ENCODE results near the gene KIAA2012.

Gene KIAA2012

DNA sequence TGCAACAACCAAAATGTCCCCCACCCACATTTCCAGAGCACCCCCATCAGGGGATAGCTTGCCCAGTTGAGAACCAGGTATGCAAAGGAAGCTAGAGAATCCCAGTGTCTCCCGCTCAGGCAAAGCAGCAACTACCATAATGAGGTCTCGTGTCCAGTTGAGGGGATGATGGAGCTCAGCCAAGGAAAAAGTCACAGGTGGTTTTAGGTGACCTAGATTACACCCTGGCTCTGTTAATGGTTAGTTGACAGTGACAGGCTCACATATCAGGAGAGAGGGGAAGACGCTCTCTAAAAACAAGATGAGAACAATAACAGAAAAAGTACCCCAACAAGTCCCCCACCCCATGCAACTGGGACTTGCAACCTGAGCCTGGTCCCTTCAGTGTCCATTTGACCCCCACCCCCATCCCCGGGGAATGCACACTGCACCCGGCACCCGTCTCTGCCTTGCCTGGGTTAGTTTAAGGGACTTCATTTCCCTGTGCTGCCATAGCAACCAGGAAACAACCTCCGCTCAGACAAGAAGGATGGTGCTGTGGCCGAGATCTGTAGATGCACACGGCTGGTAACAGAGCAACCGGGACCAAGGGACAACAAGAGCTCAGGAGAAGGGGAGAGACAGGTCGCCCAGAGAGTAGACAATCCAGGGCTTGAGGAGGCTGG is at the start of gene KIAA2012:
KIAA2012 (plus strand) TSS at position 519 of the 665 bp plus-strand sequence. CDS start 373 bp downstream, outside the sequence.
- DNase-seq = no peak

- DNase-seq = no peak
Measured at GRCh38 chr2:202023904-202024266, 49.2 kb upstream of the KIAA2012 start.

DNA sequence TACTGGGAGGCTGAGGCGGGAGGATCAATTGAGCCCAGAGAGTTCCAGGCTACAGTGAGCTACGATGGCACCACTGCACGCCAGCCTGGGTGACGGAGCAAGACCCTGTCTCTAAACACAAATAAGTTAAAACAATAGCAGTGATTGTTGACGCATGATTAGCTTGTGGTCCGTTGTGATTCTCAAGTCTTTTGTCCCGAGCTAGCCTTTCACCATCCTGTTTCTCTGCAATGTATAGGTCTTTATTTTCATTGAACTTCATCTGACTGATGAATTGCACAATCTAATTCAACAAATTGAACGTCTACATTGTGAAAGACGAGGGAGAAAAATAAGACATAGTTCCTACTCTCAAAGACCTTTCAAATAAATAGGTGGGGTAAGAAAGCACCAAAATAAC is 48.2 kb upstream of the KIAA2012 start:
- no peak for DNase-seq

GRCh38 chr2:202025816-202026215 is 47.2 kb upstream of the KIAA2012 start:
- DNase-seq = no peak

GRCh38 chr2:202026507-202026906 is 46.5 kb upstream of the KIAA2012 start:
- no peak for DNase-seq

GRCh38 chr2:202030691-202031090 is 42.4 kb upstream of the KIAA2012 start:
- DNase-seq = no peak

- no peak for DNase-seq
Measured at GRCh38 chr2:202031246-202031951, 41.7 kb upstream of the KIAA2012 start.

- peak in 1 of 2 experiments; percentile 31 for DNase-seq
Measured at GRCh38 chr2:202032846-202033316, 40.2 kb upstream of the KIAA2012 start.

DNA sequence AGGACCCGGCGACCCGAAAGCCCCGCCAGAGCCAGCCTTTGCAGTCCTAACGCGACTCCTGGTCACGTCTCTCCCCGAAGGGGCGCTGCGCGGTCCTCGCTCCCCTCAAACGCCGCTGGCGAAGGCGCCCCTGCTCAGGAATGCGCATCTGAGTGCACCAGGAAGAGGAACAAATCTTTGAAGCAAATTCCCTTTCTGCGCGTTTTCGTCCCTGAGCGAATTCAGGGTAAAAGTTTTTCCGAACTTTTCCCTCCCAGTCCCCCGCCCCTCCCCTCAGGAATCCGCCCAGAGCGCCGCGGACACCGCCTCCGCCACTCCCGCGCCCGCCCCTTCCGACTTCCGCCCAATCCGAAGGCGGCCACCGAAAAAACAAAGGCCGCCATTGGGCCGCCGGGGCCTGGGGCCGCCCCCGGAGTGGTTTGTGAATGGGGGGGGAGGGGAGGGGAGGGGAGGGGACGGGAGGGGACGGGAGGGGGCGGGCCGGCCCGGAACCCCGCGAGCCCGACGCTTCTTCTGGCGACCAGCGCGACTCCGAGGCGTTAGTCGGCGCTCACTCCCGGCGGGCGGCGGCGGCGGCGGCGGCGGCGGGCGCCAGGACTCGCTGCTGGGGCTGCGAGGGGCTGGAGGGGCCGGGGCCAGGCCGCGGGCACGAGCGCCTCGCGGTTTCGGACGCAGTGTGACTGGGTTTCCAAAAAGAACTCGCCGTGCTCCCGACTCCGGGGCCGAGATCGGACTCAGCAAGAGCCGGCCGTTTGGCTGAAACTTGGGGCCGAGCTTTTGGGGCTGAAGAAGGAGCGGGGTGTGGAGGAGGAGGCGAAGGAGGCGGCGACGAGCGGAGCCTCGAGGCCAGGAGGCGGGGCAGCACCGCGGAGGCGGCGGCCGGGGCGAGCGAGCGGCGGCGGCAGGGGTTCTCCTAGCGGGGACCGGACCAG is 39.5 kb upstream of the KIAA2012 start, which contains the start of gene FZD7:
FZD7 (plus strand) TSS at position 539 of the 932 bp plus-strand sequence. CDS start 793 bp downstream, outside the sequence.
- DNase-seq = peak; percentile 85 to 89

- DNase-seq = peak; percentile 25 to 41
Measured at GRCh38 chr2:202034249-202035088, 38.6 kb upstream of the KIAA2012 start.

- peak; percentile 40 to 49 for DNase-seq
Measured at GRCh38 chr2:202035089-202035940, 37.7 kb upstream of the KIAA2012 start.

DNA sequence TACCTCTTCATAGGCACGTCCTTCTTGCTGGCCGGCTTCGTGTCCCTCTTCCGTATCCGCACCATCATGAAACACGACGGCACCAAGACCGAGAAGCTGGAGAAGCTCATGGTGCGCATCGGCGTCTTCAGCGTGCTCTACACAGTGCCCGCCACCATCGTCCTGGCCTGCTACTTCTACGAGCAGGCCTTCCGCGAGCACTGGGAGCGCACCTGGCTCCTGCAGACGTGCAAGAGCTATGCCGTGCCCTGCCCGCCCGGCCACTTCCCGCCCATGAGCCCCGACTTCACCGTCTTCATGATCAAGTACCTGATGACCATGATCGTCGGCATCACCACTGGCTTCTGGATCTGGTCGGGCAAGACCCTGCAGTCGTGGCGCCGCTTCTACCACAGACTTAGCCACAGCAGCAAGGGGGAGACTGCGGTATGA is 37.1 kb upstream of the KIAA2012 start:
- DNase-seq = no peak

GRCh38 chr2:202036601-202037037 is 36.4 kb upstream of the KIAA2012 start:
- DNase-seq = no peak

DNA sequence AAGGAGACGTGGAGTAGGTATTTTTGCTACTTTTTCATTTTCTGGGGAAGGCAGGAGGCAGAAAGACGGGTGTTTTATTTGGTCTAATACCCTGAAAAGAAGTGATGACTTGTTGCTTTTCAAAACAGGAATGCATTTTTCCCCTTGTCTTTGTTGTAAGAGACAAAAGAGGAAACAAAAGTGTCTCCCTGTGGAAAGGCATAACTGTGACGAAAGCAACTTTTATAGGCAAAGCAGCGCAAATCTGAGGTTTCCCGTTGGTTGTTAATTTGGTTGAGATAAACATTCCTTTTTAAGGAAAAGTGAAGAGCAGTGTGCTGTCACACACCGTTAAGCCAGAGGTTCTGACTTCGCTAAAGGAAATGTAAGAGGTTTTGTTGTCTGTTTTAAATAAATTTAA is 36.0 kb upstream of the KIAA2012 start:
- DNase-seq = no peak

- DNase-seq = no peak
Measured at GRCh38 chr2:202038471-202039277, 34.4 kb upstream of the KIAA2012 start.

DNA sequence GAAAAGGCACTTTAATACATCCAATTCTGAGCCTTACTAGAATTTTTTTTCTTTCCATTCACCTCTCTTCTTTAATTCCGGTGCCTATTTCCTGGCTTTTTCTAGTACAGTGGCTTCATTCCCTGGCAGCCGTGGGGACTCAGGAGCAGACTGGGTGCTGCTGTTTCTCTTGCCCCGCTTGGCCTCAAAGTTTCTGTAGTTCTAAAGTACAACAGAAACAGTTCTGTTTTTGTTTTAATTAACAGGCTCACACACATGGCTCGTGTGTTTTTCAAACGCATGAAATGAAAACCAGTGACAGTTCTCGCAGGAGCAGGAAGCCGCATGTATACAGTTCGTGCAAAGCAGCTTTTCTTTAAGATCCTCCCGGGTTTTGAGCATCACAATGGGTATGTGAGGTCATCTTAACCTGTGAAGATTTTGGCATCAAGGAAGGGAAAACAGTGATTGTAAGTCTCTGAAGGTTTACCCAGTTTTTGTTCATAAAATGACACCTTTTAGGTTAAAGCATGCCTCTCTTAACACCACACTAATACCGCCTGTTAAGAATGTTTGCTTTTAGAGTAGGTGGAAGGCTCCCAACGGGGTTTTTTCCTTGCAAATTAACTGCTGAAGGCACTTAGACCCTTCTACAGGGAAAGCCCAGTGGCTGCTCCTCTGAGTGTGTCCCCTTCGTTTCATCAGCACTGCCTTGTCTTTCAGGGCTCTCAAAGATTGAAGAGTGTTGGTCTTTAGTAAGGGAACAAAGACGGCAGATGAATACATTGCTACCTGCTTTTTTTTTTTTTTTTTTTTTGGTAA is 33.6 kb upstream of the KIAA2012 start:
- DNase-seq = no peak

- DNase-seq = no peak
Measured at GRCh38 chr2:202040079-202040844, 32.8 kb upstream of the KIAA2012 start.

DNA sequence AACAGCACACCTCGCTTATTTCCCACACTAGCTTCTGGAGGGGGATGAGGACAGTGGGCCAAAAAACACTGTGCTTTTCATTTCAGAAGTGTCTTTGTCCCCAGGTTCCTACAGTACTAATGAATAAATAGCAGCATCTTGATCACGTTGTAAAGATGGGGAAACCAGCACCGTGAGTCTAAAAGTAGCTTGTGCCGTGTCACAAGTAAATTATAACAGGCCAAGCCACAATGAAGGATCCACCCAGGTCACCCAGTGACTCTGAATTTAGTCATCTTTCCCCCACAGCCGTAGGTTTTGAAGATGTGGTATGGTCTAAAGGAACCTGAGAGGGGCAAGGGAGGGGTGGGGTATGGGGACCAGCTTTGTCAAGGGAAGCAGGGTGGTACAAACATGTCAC is 30.6 kb upstream of the KIAA2012 start:
- DNase-seq = no peak

All from activated CD4-positive, alpha-beta T cell treated with anti-CD3 and anti-CD28 coated beads, Interleukin-2, amount 50 U/mL, for 48 hours (primary cell).